ENCODE measurements around the gene MOK.

DNA sequence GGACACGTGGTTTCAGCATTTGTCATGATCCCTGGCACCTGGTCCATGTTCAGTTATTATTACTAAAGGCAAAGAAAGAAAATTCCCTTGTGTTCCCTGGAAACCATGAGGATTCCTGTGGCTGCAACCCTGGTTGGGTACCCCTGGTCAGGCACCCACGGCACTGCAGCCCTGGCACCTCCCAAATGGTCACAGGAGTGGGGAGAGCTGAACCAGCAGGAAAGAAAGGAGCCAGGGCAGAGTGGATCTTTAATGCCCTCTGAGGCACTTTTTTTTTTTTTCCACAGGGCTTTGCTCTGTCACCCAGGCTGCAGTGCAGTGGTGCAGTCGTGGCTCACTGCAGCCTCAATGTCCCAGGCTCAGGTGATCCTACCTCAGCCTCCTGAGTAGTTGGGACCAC is 40.3 kb upstream of the MOK start:
- no peak for TF ChIP-seq CTCF (IDR thresholded peaks at IDR 0.05 in 4 of 5, conservative IDR thresholded peaks at IDR 0.05 in 1 of 5)
- no peak for TF ChIP-seq POLR2A (IDR thresholded peaks at IDR 0.05)
